Tibial artery (tissue), 4 donors: ENCODE data around the gene EIF1AX.

Experiments used
- DNase-seq, 2 donors: peaks; one replicate each; pipeline ENCODE4 v3.0.0-alpha.2; 2019
- H3K27ac ChIP-seq, 2 donors: fragments of 200-600 bp; sonication (generic) in 1 of 2; 1 replicate in 1 of 2; 2 replicates in 1 of 2; pipeline ENCODE4 v1.5.1; 2018 to 2019; ENCODE audit warnings: mild to moderate bottlenecking in 1 of 2
- H3K27me3 ChIP-seq, 2 donors: fragments of 200-600 bp; sonication (generic) in 1 of 2; one replicate each; pipeline versions ENCODE4 v1.5.1 to v1.6.0; 2016 to 2019
- H3K36me3 ChIP-seq, 3 donors: fragments of 200-600 bp; sonication (generic) in 2 of 3; one replicate each; pipeline ENCODE4 v1.5.1; 2016 to 2019; ENCODE audit warnings: mild to moderate bottlenecking in 2 of 3
- H3K4me1 ChIP-seq, 4 donors: fragments of 200-600 bp; sonication (generic) in 2 of 4; 1 replicate in 3 of 4; 2 replicates in 1 of 4; pipeline ENCODE4 v1.5.1; 2016 to 2019
- H3K4me3 ChIP-seq, 2 donors: fragments of 200-600 bp; sonication (generic) in 1 of 2; 1 replicate in 1 of 2; 2 replicates in 1 of 2; pipeline ENCODE4 v1.5.1; 2018 to 2019; ENCODE audit warnings: mild to moderate bottlenecking in 2 of 2
- H3K9me3 ChIP-seq, 3 donors: fragments of 200-600 bp; sonication (generic) in 1 of 3; one replicate each; pipeline ENCODE4 v1.5.1; 2016 to 2019
- CTCF ChIP-seq, 2 experiments: fragments of 200-600 bp in 1 of 2; fragments of 450-650 bp in 1 of 2; IDR thresholded peaks; one replicate each; pipeline ENCODE4 v1.5.1; 2017 to 2019; ENCODE audit warnings: antibody characterized with exemption in 2 of 2, mild to moderate bottlenecking in 1 of 2, moderate library complexity in 1 of 2
- intact Hi-C: fragments of 100-400 bp; cut with DNase I; formaldehyde crosslinking; loops from one replicate; pipeline ENCODE4 v1.15.0; 2023; ENCODE audit warnings: low total_unique reads

The EIF1AX gene

GRCh38 chrX:20141281-20142220 lies at the start of gene EIF1AX:
EIF1AX (minus strand) TSS chrX:20141838; CDS start chrX:20141640, 198 bp downstream.
- Histone ChIP-seq H3K27me3 (no peaks in the 10 kb centered on the region), H3K4me1 (peaks cover 0 to 24% (median 8%) of the 10 kb centered on the region in 4 donors), H3K4me3 (peak within 1 kb of the TSS; percentile 78 to 82), H3K27ac (peak within 1 kb of the TSS; percentile 82 to 95), H3K9me3 (no peaks in the 10 kb centered on the region), H3K36me3 (peaks cover 0 to 13% (median 12%) of the 10 kb centered on the region in 3 donors)
- DNase-seq = peak; percentile 97 to 98
- TF ChIP-seq CTCF (IDR thresholded peaks at IDR 0.05) = no peak
- intact Hi-C loops = loop anchor here (10.0 kb wide), 1 partner anchor 123 kb away; the partner anchor contains the start of gene RPS6KA3

DNA sequence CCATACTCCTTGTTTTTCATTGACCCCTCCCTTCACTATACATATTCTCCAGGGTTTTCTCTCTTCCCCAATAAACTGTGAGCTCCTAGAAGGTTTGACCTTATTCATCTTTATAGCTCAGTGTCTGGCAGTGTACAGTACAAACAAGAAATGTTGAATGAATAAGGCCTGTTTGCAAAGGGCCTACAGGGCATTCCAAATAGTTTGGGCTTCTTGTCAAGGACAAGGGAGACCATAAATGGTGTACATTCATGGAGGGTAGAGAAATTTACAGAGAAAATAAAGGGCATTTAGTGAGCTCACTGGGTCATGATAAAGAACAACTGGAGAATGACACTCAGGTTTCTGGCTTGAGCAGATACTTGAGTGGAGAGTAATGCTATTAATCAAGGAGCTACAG lies 47.5 kb upstream of the EIF1AX start:
- Histone ChIP-seq H3K4me3 (no peak overlapping the region), H3K36me3 (peaks cover 0 to 19% (median 12%) of the 10 kb centered on the region in 3 donors), H3K9me3 (no peaks in the 10 kb centered on the region), H3K27ac (no peak overlapping the region), H3K4me1 (no peaks in the 10 kb centered on the region), H3K27me3 (no peaks in the 10 kb centered on the region)
- no peak for DNase-seq
- no peak for TF ChIP-seq CTCF (IDR thresholded peaks at IDR 0.05)
- intact Hi-C loops = no loop called here

- intact Hi-C loops = no loop called here
- no peak overlapping the region for H3K27ac ChIP-seq
- H3K27me3 ChIP-seq = no peaks in the 10 kb centered on the region
- DNase-seq = no peak
- H3K4me1 ChIP-seq = no peaks in the 10 kb centered on the region
- H3K9me3 ChIP-seq = no peaks in the 10 kb centered on the region
- no peak overlapping the region for H3K4me3 ChIP-seq
- TF ChIP-seq CTCF (IDR thresholded peaks at IDR 0.05) = no peak
- peaks cover 0 to 11% (median 6%) of the 10 kb centered on the region in 3 donors for H3K36me3 ChIP-seq
Observed at GRCh38 chrX:20181598-20182329, 40.1 kb upstream of the EIF1AX start.

GRCh38 chrX:20177093-20177492 lies 35.5 kb upstream of the EIF1AX start:
- no peak overlapping the region for H3K4me3 ChIP-seq
- intact Hi-C loops = no loop called here
- H3K27me3 ChIP-seq = no peaks in the 10 kb centered on the region
- no peak for TF ChIP-seq CTCF (IDR thresholded peaks at IDR 0.05)
- no peaks in the 10 kb centered on the region for H3K9me3 ChIP-seq
- peaks cover 23 to 25% (median 24%) of the 10 kb centered on the region in 3 donors for H3K36me3 ChIP-seq
- no peaks in the 10 kb centered on the region for H3K4me1 ChIP-seq
- no peak for DNase-seq
- no peak overlapping the region for H3K27ac ChIP-seq

DNA sequence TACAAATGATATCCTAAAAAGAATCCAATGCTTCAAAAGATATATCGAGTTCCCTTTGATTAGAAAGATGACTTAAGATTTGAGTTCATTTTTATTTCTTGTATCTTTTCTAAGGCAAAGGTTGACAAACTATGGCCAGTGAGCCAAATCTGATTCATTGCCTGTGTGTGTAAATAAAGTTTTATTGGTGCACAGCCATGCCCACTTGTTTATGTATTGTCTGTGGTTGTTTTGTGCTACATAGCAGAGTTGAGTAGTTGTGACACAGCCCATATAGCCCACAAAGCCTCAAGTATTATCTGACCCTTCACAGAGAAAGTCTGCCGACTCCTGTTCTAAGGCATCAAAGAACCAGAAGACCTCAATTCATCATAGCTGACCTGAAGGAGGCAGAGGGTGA lies 32.2 kb upstream of the EIF1AX start:
- H3K4me3 ChIP-seq = no peak overlapping the region
- peaks cover 23 to 41% (median 24%) of the 10 kb centered on the region in 3 donors for H3K36me3 ChIP-seq
- intact Hi-C loops = no loop called here
- TF ChIP-seq CTCF (IDR thresholded peaks at IDR 0.05) = no peak
- DNase-seq = no peak
- no peaks in the 10 kb centered on the region for H3K27me3 ChIP-seq
- no peaks in the 10 kb centered on the region for H3K9me3 ChIP-seq
- H3K27ac ChIP-seq = no peak overlapping the region
- H3K4me1 ChIP-seq = no peaks in the 10 kb centered on the region
